ENCODE data around the gene C6orf52. TPM values are rescaled to one million over a fixed set of nuclear protein-coding genes. Genes with fewer than 3 reads are reported as not detected.

Gene C6orf52
- total and polyA plus RNA-seq, 2 of the 13 experiments (the other 11 are each of a cell fraction or from before 2014, with no cell fraction given), result 0.50 to 0.53 TPM

- 0 out of 2 replicates have a peak, but pooled peaks have one; percentile 9 for TF ChIP-seq CBFB (CRISPR knock-in tag; IDR thresholded peaks at IDR 0.05)
- TF ChIP-seq ZNF547 (CRISPR knock-in tag; IDR thresholded peaks at IDR 0.05), result no peak
- TF ChIP-seq ZFP62 (CRISPR knock-in tag; IDR thresholded peaks at IDR 0.05), result no peak
- no peak for TF ChIP-seq SOX13 (IDR thresholded peaks at IDR 0.05)
- 0 out of 4 replicates have a peak, but pooled peaks of 1 of the 2 experiments have one; percentile 8 for TF ChIP-seq SOX13 (CRISPR knock-in tag; conservative IDR thresholded peaks at IDR 0.05 in 1 of 2, IDR thresholded peaks at IDR 0.05 in 1 of 2)
- 0 out of 2 replicates have a peak, but pooled peaks have one; percentile 15 for TF ChIP-seq ZNF615 (CRISPR knock-in tag; IDR thresholded peaks at IDR 0.05; ENCODE audit: borderline replicate concordance)
- peak in 1 of 2 experiments; percentile 52 for TF ChIP-seq POLR2A (IDR thresholded peaks at IDR 0.05; ENCODE audit: insufficient read depth in 1 of 2, low read depth in 2 of 2, low read length in 2 of 2)
- TF ChIP-seq ZBTB37 (CRISPR knock-in tag; IDR thresholded peaks at IDR 0.05), result no peak
- TF ChIP-seq ZNF800 (CRISPR knock-in tag; IDR thresholded peaks at IDR 0.05), result peak; percentile 15; the same call in 1 of the 2 replicates
- 0 out of 2 replicates have a peak, but pooled peaks have one; percentile 49 for TF ChIP-seq MTF2 (CRISPR knock-in tag; IDR thresholded peaks at IDR 0.05; ENCODE audit: borderline replicate concordance)
- TF ChIP-seq MAF1 (CRISPR knock-in tag; IDR thresholded peaks at IDR 0.05; ENCODE audit: borderline replicate concordance), result no peak
- TF ChIP-seq MXD4 (CRISPR knock-in tag; IDR thresholded peaks at IDR 0.05), result 0 out of 2 replicates have a peak, but pooled peaks have one; percentile 1
- TF ChIP-seq ZNF281 (CRISPR knock-in tag; IDR thresholded peaks at IDR 0.05; ENCODE audit: borderline replicate concordance), result 0 out of 2 replicates have a peak, but pooled peaks have one; percentile 5
- 0 out of 2 replicates have a peak, but pooled peaks have one; percentile 15 for TF ChIP-seq ZMAT3 (CRISPR knock-in tag; conservative IDR thresholded peaks at IDR 0.05)
- 0 out of 2 replicates have a peak, but pooled peaks have one; percentile 38 for TF ChIP-seq SALL2 (CRISPR knock-in tag; IDR thresholded peaks at IDR 0.05)
- no peak for TF ChIP-seq MXI1 (IDR thresholded peaks at IDR 0.05; ENCODE audit: borderline replicate concordance, low read depth, low read length)
- no peak for TF ChIP-seq ZNF747 (CRISPR knock-in tag; IDR thresholded peaks at IDR 0.05; ENCODE audit: borderline replicate concordance)
- peak; percentile 5; the same call in 1 of the 2 replicates for TF ChIP-seq MED1 (CRISPR knock-in tag; IDR thresholded peaks at IDR 0.05)
- 0 out of 2 replicates have a peak, but pooled peaks have one; percentile 9 for TF ChIP-seq KDM4B (CRISPR knock-in tag; IDR thresholded peaks at IDR 0.05)
- TF ChIP-seq TOE1 (CRISPR knock-in tag; IDR thresholded peaks at IDR 0.05), result peak; percentile 3; the same call in 1 of the 2 replicates
- 0 out of 2 replicates have a peak, but pooled peaks have one; percentile 15 for TF ChIP-seq GZF1 (CRISPR knock-in tag; IDR thresholded peaks at IDR 0.05)
- TF ChIP-seq MAZ (IDR thresholded peaks at IDR 0.05; ENCODE audit: borderline replicate concordance, low read depth, low read length), result no peak
- TF ChIP-seq MAZ (CRISPR knock-in tag; IDR thresholded peaks at IDR 0.05; ENCODE audit: low read depth), result no peak
- no peak for TF ChIP-seq GATAD2A (CRISPR knock-in tag; IDR thresholded peaks at IDR 0.05)
- TF ChIP-seq REPIN1 (CRISPR knock-in tag; IDR thresholded peaks at IDR 0.05; ENCODE audit: borderline replicate concordance, low read depth), result peak; percentile 16; the same call in 1 of the 2 replicates
Observed at GRCh38 chr6:10721850-10722569, 27.6 kb upstream of the C6orf52 start (continued).
